Osteocyte (in vitro differentiated cells): ENCODE measurements around the gene KCNK6. TPM values are rescaled to one million over a fixed set of nuclear protein-coding genes. Genes with fewer than 3 reads are reported as not detected.
A peak's percentile ranks its signal among the peaks of the same experiment; 100 is the strongest.

Experiments
- DNase-seq: peaks from one replicate; pipeline ENCODE4 v3.0.0; 2021; ENCODE audit warnings: mixed read lengths; ENCODE audit not compliant: unreplicated experiment; ENCODE audit errors: extremely low spot score
- H3K27ac Mint-ChIP-seq: one replicate; pipeline ENCODE4 v1.8.0; 2021; ENCODE audit warnings: mild to moderate bottlenecking, mixed read lengths; ENCODE audit not compliant: unreplicated experiment
- H3K27me3 Mint-ChIP-seq: one replicate; pipeline ENCODE4 v1.8.0; 2021; ENCODE audit warnings: mixed read lengths; ENCODE audit not compliant: unreplicated experiment
- H3K36me3 Mint-ChIP-seq: one replicate; pipeline ENCODE4 v1.8.0; 2021; ENCODE audit warnings: mixed read lengths; ENCODE audit not compliant: unreplicated experiment
- H3K4me1 Mint-ChIP-seq: one replicate; pipeline ENCODE4 v1.8.0; 2021; ENCODE audit warnings: mixed read lengths; ENCODE audit not compliant: unreplicated experiment
- H3K4me3 Mint-ChIP-seq: one replicate; pipeline ENCODE4 v1.8.0; 2021; ENCODE audit warnings: mild to moderate bottlenecking, moderate library complexity, mixed read lengths; ENCODE audit not compliant: unreplicated experiment
- H3K9me3 Mint-ChIP-seq: one replicate; pipeline ENCODE4 v1.8.0; 2021; ENCODE audit warnings: mixed read lengths; ENCODE audit not compliant: unreplicated experiment
- total RNA-seq: library from RNA; stranded (reverse); gene quantifications from 2 replicates; pipeline ENCODE4 v1.2.1, GENCODE V29; 2021
- TF ChIP-seq, protein P1 (sequence below): fragments of 200-600 bp; sonication (generic); IDR thresholded peaks from 2 replicates; pipeline ENCODE4 v1.5.0; 2021; ENCODE audit warnings: antibody characterized with exemption, mild to moderate bottlenecking, moderate library complexity

The KCNK6 gene
- total RNA-seq, 1 donor from 2014 or later, result 13.0 TPM

GRCh38 chr19:38294090-38294489 lies 25.6 kb upstream of the KCNK6 start:
- Mint-ChIP-seq H3K27ac (no peak overlapping the region), H3K36me3 (no peaks in the 10 kb centered on the region), H3K4me1 (peaks cover 31% of the 10 kb centered on the region), H3K4me3 (no peak overlapping the region), H3K9me3 (no peaks in the 10 kb centered on the region), H3K27me3 (no peaks in the 10 kb centered on the region)
- TF ChIP-seq, protein P1, sequence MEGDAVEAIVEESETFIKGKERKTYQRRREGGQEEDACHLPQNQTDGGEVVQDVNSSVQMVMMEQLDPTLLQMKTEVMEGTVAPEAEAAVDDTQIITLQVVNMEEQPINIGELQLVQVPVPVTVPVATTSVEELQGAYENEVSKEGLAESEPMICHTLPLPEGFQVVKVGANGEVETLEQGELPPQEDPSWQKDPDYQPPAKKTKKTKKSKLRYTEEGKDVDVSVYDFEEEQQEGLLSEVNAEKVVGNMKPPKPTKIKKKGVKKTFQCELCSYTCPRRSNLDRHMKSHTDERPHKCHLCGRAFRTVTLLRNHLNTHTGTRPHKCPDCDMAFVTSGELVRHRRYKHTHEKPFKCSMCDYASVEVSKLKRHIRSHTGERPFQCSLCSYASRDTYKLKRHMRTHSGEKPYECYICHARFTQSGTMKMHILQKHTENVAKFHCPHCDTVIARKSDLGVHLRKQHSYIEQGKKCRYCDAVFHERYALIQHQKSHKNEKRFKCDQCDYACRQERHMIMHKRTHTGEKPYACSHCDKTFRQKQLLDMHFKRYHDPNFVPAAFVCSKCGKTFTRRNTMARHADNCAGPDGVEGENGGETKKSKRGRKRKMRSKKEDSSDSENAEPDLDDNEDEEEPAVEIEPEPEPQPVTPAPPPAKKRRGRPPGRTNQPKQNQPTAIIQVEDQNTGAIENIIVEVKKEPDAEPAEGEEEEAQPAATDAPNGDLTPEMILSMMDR, result no peak
- DNase-seq, result no peak

GRCh38 chr19:38298821-38299680 lies 20.6 kb upstream of the KCNK6 start:
- TF ChIP-seq, protein P1, result no peak
- Mint-ChIP-seq H3K4me3 (no peak overlapping the region), H3K36me3 (peaks cover 2% of the 10 kb centered on the region), H3K4me1 (peaks cover 32% of the 10 kb centered on the region), H3K27me3 (no peaks in the 10 kb centered on the region), H3K27ac (peak overlapping the region; percentile 89), H3K9me3 (no peaks in the 10 kb centered on the region)
- DNase-seq, result no peak

GRCh38 chr19:38303517-38304351 lies 15.9 kb upstream of the KCNK6 start, which contains the start of gene C19orf33:
Gene C19orf33 (plus strand): TSS chr19:38304251. CDS start chr19:38304262, 11 bp downstream.
- TF ChIP-seq, protein P1, result no peak
- peaks cover 24% of the 10 kb centered on the region for H3K4me1 Mint-ChIP-seq
- H3K27me3 Mint-ChIP-seq, result no peaks in the 10 kb centered on the region
- no peak within 1 kb of the TSS for H3K4me3 Mint-ChIP-seq
- H3K27ac Mint-ChIP-seq, result no peak within 1 kb of the TSS
- peaks cover 8% of the 10 kb centered on the region for H3K36me3 Mint-ChIP-seq
- DNase-seq, result no peak
- no peaks in the 10 kb centered on the region for H3K9me3 Mint-ChIP-seq

DNA sequence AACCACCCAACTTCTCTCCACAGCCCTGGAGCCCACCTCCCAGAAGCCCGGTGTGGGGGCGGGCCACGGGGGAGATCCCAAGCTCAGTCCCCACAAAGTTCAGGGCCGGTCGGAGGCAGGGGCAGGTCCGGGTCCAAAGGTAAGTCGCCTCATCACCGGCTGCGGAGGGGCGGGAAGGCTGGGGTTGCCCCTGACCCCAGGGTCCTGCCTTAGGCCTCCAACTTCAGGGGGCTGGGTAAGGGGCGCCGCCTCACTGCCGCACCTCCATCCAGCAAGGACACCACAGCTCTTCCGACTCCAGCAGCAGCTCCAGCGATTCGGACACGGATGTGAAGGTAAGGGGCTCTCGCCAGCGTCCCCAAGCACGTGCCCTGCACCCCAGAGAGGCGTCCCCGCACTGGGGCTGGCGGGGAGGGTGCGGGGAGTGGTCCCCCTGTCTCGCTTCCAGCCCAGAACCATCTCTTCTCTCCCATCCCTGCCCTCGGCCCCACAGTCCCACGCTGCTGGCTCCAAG lies 15.2 kb upstream of the KCNK6 start:
- Mint-ChIP-seq H3K9me3 (no peaks in the 10 kb centered on the region), H3K27me3 (no peaks in the 10 kb centered on the region), H3K4me1 (peaks cover 17% of the 10 kb centered on the region), H3K27ac (no peak overlapping the region), H3K36me3 (peaks cover 8% of the 10 kb centered on the region), H3K4me3 (no peak overlapping the region)
- TF ChIP-seq, protein P1, result no peak
- no peak for DNase-seq
